T-helper 9 cell (primary cell): Measurements from ENCODE around the gene DCDC2.
"Not testable (repeated sequence)": the region's sequence is repeated elsewhere in the genome, so short reads cannot be mapped to it uniquely, and the experiment has no call there.

ENCODE experiments used
- DNase-seq: peaks from one replicate; pipeline ENCODE4 v3.0.0-alpha.2; 2020
- total RNA-seq, 2 donors: gene quantifications; one replicate each; lab custom pipeline; 2026; lab: John Stamatoyannopoulos, UW

The DCDC2 gene
- total RNA-seq = 0.42 to 0.48 reads per million in 2 donors

DNA sequence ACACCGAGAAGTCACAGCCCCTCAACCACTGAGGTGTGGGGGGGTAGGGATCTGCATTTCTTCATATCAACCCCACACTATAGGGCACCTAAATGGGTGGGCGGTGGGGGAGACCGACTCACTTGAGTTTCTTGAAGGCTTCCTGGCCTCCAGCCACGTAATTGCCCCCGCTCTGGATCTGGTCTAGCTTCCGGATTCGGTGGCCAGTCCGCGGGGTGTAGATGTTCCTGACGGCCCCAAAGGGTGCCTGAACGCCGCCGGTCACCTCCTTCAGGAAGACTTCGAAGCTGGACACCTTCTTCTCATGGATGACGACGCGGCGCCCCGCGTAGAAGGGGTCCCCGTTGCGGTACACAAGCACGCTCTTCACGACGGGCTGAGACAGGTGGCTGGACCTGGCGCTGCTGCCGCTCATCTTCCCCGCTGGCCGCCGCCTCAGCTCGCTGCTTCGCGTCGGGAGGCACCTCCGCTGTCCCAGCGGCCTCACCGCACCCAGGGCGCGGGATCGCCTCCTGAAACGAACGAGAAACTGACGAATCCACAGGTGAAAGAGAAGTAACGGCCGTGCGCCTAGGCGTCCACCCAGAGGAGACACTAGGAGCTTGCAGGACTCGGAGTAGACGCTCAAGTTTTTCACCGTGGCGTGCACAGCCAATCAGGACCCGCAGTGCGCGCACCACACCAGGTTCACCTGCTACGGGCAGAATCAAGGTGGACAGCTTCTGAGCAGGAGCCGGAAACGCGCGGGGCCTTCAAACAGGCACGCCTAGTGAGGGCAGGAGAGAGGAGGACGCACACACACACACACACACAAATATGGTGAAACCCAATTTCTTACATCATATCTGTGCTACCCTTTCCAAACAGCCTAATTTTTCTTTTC, at the start of gene DCDC2:
Gene DCDC2 (minus strand): TSS at position 724 of the 883 bp plus-strand sequence. CDS start 309 bp downstream, at position 415.
- peak; percentile 23 for DNase-seq

DNA sequence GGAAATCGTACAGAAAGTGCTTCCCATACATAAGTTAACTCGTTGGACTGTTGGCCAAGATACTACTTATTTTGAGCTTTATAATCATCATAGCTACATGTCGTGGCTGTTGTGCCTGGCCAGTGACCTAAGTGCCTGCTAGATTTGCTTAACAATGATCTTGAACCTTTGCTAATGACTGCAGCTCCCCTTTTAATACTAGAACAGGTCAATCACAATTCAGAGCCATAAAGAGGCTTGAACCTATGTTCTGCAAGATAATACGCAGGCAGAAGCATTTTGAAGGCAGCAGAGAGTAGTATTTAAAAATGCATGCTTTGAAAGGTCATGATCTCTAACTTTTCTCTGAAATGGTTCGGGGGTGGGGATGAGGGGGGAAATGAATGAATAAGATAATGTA, 47.4 kb upstream of the DCDC2 start:
- no peak for DNase-seq

DNA sequence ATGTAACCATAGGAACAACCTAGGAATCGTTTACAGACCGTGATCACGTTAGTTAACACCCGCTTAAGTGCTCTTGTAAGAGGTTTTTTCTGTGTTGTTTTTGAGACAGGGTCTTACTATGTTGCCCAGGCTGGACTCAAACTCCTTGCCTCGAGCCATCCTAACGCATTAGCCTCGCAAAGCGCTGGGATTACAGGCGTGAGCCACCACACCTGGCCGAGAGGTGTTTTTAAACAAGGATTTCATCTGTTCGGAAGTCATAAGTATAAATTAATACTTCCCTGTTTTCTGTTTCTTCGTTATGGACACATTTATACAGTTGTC, 45.6 kb upstream of the DCDC2 start:
- no peak for DNase-seq

DNA sequence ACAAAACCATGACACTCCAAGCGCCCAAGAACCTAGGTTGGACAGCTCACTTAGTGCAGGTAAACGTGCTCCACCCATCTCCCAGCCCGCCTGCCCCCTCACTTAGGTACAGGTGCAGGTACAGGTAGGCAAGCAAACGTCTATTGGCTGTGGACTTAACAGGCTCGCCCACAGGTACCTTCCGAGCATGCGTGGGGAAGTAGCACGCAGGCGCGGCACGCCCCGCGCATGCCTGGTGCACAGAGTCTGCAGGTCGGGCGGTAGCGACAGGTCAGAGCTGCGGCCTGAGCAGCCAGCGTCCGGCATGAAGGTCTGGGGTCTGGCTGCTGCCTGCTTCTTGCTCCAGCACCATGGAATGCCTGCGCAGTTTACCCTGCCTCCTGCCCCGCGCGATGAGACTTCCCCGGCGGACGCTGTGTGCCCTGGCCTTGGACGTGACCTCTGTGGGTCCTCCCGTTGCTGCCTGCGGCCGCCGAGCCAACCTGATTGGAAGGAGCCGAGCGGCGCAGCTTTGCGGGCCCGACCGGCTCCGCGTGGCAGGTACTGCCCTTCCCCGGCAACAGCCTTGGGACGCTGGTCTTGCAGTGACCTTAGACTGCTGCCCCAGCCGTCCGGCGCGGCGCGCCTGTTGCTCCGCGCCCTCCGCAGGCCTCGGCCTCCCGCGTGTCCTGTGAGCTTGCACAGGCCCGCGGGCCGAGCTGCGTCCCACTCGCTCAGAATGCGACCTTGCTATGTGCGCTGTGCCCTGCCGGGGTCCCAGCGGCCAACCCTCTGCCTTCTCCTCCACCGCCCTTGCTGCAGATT, 45.0 kb upstream of the DCDC2 start, which contains the start of gene MRS2:
Gene MRS2 (plus strand): TSS at position 240 of the 804 bp plus-strand sequence. CDS start 111 bp downstream, at position 351.
- DNase-seq = peak; percentile 57

DNA sequence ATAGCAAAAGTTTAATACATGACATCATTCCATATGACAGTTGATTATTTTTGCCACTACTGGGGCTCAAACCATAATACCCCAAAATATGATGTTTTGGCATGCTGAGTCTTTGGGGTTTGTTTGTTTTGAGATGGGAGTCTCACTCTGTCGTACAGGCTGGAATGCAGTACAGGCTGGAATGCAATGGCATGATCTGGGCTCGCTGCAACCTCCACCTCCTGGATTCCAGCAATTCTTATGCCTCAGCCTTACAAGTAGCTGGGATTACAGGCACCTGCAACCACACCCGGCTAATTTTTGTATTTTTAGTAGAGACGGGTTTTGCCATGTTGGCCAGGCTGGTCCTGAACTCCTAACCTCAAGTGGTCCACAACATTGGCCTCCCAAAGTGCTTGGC, 43.6 kb upstream of the DCDC2 start:
- DNase-seq = no peak

DNA sequence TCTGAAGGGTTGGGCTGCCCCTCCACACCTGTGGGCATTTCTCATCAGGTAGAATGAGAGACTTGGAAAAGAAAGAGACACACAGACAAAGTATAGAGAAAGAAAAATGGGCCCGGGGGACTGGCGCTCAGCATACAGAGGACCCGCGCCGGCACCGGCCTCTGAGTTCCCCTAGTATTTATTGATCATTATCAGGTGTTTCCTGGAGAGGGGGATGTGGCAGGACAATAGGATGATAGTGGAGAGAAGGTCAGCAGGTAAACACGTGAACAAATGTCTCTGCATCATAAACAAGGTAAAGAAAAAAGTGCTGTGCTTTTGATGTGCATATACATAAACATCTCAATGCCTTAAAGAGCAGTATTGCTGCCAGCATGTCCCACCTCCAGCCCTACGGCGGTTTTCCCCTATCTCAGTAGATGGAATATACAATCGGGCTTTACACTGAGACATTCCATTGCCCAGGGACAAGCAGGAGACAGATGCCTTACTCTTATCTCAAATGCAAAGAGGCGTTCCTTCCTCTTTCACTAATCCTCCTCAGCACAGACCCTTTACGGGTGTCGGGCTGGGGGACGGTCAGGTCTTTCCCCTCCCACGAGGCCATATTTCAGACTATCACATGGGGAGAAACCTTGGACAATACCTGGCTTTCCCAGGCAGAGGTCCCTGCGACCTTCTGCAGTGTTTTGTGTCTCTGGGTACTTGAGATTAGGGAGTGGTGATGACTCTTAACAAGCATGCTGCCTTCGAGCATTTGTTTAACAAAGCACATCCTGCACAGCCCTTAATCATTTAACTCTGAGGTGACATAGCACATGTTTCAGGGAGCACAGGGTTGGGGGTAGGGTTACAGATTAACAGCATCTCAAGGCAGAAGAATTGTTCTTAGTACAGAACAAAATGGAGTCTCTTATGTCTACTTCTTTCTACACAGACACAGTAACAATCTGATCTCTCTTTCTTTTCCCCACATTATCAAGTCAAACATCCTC, 42.5 kb upstream of the DCDC2 start:
- not testable (repeated sequence) for DNase-seq

DNA sequence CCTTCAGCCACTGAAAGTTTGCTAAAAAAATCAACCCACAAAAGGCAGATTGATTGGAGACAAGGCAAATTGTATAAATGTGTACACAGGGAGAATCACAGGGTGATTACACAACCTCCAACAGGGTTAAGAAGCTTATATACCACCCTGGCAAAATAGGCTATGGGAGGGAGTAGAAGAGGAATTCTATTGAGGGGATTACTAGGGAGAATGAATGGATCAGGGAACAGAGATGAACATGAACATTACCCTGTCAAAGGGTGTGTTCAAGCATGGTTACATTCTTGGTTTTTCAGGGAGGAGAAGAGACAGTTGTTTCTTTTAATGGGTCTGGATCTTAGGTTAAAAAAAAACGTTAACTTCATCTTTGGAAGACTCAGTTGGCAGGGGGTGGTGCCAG, 39.8 kb upstream of the DCDC2 start:
- no peak for DNase-seq

DNA sequence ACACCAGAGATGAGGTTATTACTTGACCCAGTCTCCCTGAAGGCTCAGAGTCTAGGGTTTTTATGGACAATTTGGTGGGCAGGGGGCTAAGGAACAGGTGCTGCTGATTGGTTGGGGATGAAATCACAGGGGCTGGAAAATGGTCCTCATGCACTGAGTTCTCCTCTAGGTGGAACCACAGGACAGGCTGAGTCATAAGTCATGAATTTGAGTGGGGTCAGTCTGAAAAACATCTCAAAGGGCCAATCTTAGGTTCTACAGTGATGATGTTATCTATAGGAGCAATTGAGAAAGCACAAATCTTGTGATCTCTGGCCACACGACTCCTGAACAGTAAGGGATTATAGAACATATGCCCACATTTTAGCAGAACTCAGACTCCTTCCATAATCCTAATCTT, 39.0 kb upstream of the DCDC2 start:
- DNase-seq = no peak

DNA sequence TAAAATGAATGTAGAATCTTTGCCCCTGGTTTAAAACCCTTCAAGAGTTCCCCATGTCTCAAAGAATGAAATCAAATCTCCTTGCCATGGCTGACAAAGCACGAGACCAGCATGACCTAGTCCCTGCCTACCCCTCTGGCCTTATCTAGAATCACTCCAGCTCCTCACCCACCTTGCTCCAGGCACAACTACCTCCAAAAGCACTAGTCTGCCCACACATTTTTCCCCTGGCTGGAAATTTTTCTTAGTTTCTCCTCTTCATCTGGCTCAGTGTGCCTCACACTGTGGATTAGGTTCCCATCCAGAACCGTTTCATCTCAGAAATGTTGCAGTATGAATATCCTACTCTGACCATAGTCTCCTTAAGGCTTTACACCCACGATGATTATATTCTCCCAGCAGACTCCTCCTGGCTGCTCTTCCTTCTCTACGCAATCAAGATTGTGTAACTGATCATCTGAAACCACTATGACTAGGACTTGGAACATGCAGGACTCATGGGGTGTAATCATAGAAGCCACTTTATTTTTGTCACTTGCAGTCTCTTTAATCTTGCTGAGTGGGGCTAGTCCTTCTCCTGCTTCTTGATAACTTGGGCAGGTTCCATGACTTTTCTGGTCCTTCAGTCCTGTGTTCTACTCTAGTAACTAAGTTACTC, 37.0 kb upstream of the DCDC2 start:
- DNase-seq = no peak

DNA sequence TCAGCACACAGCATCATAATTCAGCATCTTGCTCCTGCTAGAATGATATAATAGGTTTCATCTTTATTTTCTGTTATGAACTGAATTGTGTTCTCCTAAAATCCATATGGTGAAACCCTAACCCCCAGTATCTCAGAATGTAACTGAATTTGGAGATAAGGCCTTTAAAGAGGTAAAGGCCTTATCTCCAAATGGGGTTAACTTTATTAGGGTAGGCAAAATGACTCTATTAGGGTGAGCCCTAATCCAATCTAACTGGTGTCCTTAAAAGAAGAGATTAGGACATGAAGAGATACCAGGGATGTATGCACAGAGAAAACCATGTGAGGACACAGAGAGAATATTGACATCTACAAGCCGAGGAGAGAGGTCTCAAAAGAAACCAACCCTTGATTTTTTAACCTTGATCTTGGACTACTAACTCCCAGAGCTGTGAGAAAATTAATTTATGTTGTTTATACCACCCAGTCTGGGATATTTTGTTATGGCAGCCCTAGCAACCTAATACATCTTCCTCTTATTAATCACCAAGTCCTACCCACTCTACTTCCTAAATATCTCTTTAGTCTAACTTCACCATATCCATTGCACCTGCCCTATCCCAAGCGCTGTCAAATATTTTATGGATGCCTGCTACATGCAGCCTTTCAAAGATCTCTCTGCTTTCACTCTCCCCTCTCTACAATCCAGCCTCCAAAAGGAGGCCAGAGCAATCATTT, 36.4 kb upstream of the DCDC2 start:
- DNase-seq = no peak

DNA sequence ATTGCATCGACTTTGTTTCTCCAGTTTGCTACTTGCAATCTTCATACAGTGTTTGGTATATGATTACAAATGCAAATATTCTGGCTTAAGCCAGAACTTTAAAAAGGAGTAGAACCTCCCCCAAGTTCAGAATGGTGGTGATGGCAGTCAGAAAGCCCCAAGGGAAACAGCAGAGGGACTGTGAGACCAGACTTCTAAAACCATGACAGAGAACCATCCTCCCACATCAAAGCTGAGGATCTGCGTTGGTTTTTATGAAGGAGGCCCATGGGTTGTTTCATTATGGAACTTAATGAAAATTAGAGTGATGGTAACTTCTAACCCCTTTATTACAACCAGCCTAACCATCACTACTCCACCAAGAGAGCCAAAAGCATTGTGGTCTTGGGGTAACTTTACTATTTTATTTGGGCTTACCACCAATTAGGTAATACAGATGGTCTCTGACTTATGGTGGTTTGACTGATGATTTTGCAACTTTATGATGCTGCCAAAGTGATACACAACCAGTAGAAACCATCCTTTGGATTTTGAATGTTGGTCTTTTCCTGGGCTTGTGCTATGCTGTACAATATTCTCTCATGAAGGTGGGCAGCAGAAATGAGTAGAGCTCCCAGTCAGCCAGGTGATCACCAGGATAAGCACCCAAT, 34.0 kb upstream of the DCDC2 start:
- DNase-seq = no peak

DNA sequence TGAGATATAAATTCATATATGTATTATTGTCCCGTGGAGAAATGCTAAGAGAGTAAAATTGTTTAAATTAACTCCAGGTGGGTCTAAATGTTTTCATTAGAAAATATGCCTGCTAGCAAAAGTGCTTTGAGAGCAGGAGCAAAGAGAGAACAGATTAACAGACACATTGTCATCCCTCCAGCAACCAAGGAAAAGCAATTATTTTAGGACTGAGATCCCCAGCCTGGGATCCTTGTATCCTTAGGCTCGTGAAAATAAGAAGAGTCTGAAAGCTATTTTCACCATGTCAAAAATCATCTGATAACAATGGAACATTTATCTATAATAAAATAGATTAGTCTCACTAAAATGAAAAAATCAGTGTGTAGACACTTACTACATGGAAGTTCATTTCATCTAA, 33.3 kb upstream of the DCDC2 start:
- no peak for DNase-seq

DNA sequence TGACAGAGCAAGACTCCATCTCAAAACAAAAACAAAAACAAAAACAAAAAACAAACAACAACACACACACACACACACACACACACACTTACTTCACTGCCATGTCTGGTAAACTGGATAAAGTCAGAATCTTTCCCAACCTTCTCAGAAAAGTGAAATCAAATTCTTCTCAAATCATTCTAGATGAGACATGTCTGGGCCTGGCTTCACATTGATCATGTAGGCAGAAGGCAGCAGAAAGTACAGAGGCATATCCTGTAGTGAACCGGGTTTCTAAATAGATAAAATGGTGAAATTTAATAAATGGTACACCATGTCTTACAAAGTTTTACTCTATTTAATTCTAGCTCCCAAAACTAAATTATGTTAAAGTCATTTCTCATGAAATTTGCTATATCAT, 30.0 kb upstream of the DCDC2 start:
- DNase-seq = no peak

DNA sequence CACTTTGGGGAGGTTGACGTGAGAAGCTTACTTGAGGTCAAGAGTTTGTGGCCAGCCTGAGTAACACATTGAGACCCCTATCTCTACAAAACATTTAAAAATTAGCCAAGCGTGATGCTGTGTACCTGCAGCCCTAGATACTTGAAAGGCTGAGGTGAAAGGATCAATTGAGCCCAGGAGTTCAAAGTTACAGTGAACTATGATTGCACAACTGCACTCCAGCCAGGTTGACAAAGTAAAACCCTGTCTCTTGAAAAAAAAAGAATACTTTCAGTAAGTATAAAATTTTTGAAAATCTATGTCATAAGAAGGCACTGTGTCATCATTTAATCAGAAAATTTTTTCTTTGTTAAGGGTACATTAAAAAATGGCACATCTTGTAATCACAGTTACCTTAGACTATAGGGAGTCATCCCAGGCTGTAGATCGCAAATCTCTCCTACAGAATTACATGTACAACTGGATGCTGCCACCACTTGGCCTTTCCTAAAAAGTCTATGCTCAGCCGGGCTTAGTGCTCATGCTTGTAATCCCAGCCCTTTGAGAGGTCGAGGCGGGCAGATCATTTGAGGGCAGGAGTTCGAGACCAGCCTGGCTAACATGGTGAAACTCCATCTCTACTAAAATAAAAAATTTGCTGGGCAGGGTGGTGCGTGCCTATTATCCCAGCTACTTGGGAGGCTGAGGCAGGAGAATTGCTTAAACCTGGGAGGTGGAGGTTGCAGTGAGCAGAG, 27.8 kb upstream of the DCDC2 start:
- DNase-seq = no peak

DNA sequence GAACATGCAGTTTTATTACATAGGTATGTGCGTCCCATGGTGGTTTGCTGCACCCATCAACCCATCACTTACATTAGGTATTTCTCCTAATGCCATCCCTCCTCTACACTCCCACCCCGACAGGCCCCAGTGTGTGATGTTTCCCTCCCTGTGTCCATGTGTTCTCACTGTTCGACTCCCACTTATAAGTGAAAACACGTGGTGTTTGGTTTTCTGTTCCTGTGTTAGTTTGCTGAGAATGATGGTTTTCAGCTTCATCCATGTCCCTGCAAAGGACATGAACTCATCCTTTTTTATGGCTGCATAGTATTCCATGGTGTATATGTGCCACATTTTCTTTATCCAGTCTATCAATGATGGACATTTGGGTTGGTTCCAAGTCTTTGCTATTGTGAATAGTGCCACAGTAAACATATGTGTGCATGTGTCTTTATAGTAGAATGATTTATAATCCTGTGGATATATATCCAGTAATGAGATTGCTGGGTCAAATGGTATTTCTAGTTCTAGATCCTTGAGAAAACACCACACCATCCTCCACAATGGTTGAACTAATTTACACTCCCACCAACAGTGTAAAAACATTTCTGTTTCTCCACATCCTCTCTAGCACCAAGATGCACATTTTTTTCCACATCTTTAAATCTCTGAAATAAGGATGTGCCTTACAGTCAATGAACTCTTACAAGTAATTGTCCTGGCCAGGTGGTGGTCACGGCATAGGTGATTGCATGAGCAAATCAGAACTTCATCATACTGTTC, 26.7 kb upstream of the DCDC2 start:
- DNase-seq = not testable (repeated sequence)

DNA sequence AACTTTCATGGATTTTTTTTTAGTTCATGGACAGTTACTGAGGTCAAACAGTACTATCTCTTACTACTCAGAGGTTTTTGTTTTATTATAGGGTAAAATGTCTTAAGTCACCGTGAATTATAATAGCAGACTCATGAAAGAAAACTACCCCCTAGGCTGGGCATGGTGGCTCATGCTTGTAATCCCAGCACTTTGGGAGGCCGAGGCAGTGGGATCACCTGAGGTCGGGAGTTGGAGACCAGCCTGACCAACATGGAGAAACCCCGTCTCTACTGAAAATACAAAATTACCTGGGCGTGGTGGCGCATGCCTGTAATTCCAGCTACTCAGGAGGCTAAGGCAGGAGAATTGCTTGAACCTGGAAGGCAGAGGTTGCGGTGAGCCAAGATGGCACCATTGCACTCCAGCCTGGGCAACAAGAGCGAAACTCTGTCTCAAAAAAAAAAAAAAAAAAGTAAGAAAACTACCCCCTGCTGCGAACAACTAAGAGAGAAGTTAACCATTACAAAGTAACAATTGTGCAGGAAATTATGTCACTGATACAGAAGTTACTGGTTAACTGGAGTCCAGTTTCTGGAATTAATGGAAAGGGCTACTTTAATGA, 25.1 kb upstream of the DCDC2 start:
- DNase-seq = not testable (repeated sequence)

DNA sequence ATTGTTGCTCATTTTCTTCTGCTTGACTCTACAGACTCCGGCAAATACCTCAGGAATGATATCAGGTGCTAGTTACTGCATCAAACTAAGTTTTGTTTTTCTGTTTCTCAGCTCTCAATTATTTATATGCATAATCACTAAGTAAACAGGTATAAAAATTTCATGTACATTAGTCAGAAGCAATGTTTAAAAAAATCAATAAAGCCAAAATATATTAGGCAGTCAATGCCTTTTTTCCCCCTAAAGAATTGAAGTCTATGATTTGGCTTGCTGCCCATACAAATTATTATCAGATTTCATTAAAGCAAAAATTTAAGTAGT, 24.3 kb upstream of the DCDC2 start:
- DNase-seq = no peak

DNA sequence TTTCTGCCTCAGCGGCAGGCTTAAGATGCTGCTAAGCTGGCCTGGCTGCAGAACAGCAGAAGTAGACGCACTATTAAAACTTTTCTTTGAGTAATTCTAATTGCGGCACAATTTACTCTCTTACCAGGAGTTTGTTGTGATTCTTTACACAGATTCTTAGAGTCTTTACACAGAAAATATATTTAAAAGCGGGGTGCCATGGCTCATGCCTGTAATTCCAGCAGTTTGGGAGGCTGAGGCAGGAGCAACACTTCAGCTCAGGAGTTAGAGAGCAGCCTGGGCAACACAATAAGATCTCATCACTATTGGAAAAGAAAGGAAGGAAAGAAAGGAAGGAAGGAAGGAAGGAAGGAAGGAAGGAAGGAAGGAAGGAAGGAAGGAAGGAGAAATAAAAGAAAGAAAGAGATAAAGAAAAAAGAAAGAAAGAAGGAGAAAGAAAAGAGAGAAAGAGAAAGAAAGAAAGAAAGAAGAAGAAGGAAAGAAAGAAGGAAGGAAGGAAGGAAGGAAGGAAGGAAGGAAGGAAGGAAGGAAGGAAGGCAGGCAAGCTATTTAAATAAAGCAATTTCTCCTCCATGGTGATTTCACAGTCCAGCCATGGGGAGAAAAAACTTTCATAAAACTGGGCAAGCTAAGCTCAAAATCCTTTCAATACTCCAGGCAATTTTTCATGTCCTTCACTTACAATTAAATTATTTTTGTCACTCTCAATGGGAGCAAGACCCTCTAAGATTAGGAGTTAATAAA, 23.8 kb upstream of the DCDC2 start:
- no peak for DNase-seq
